HCT116 (cell line): ENCODE measurements around the gene FNBP1. TPM values are rescaled to one million over a fixed set of nuclear protein-coding genes. Genes with fewer than 3 reads are reported as not detected.

Experiments used
- ATAC-seq: fragments of 200-7000 bp; cut with Tn5 transposase; 2 replicates; pipeline ENCODE4 v1.9.1; 2020; ENCODE audit warnings: mild to moderate bottlenecking, moderate library complexity
- BruUV-seq: library from RNA; stranded (reverse); fragments of 400-500 nt; replicated peaks from 2 replicates; lab custom pipeline; 2021; lab: Mats Ljungman, UMichigan
- CTCF ChIA-PET: fragments of 300-600 bp; sonication (Branson Sonifier 250); formaldehyde crosslinking; loops from one replicate; lab custom pipeline; 2021; ENCODE audit warnings: antibody characterized with exemption; lab: Charles Lee
- POLR2A ChIA-PET: fragments of 300-600, 350-600 bp; sonication (Branson Sonifier 250); formaldehyde crosslinking; loops from one replicate; lab custom pipeline; 2021; ENCODE audit warnings: antibody characterized with exemption; lab: Charles Lee
- RAD21 ChIA-PET, 2 experiments: fragments of 300-600 bp; sonication (Branson Sonifier 250); formaldehyde crosslinking; loops; one replicate each; lab custom pipeline; 2023; ENCODE audit warnings: low total read pairs in 2 of 2; ENCODE audit not compliant: uncharacterized antibody in 2 of 2, unreplicated experiment in 2 of 2, low non-redundant PET in 1 of 2; lab: Charles Lee
- DNase-seq: peaks from one replicate; pipeline ENCODE4 v3.0.0-alpha.2; 2010; ENCODE audit warnings: low read depth, low spot score
- H2AFZ ChIP-seq: fragments of 200-600 bp; shearing (Covaris generic), sonication (generic); 2 replicates; pipeline ENCODE4 v1.6.1; 2017; ENCODE audit warnings: low read depth, mixed run types, mixed read lengths, antibody characterized with exemption, low read length; ENCODE audit not compliant: poor library complexity, severe bottlenecking
- H3K27ac ChIP-seq: 2 replicates; pipeline ENCODE4 v1.5.1; 2012; ENCODE audit warnings: low read depth, low read length
- H3K27me3 ChIP-seq: fragments of 200-600 bp; sonication (generic); 2 replicates; pipeline ENCODE4 v1.6.1; 2016; ENCODE audit warnings: mixed run types, low read length, mixed read lengths; ENCODE audit not compliant: insufficient read depth
- H3K36me3 ChIP-seq, 2 experiments: fragments of 200-500 bp in 1 of 2; fragments of 200-600 bp in 1 of 2; sonication (Bioruptor generic) in 1 of 2; sonication (generic) in 1 of 2; 2 replicates each; pipeline versions ENCODE4 v1.5.1 to v1.6.1; 2014 to 2016; ENCODE audit warnings: low read length in 2 of 2, inconsistent platforms in 1 of 2, mixed read lengths in 1 of 2, mixed run types in 1 of 2; ENCODE audit not compliant: insufficient read depth in 2 of 2, control insufficient read depth in 1 of 2
- H3K4me1 ChIP-seq, 2 experiments: fragments of 200-600 bp in 1 of 2; sonication (generic) in 1 of 2; 2 replicates each; pipeline versions ENCODE4 v1.5.1 to v1.6.1; 2012 to 2017; ENCODE audit warnings: low read length in 2 of 2, inconsistent platforms in 1 of 2, mild to moderate bottlenecking in 1 of 2, mixed read lengths in 1 of 2, mixed run types in 1 of 2, moderate library complexity in 1 of 2; ENCODE audit not compliant: insufficient read depth in 2 of 2, control insufficient read depth in 1 of 2
- H3K4me2 ChIP-seq: fragments of 200-600 bp; sonication (generic); 2 replicates; pipeline ENCODE4 v1.6.1; 2017; ENCODE audit warnings: mixed run types, low read length, mixed read lengths
- H3K4me3 ChIP-seq, 2 experiments: fragments of 200-600 bp in 1 of 2; sonication (generic) in 1 of 2; replicated peaks in 1 of 2; 2 replicates each; pipeline ENCODE4 v1.5.1; 2011 to 2016; ENCODE audit warnings: low read length in 2 of 2, control low read depth in 1 of 2, low read depth in 1 of 2, mild to moderate bottlenecking in 1 of 2, mixed read lengths in 1 of 2, mixed run types in 1 of 2
- H3K79me2 ChIP-seq: fragments of 200-600 bp; sonication (generic); 2 replicates; pipeline ENCODE4 v1.6.1; 2017; ENCODE audit warnings: mild to moderate bottlenecking, mixed run types, low read length, moderate library complexity, mixed read lengths; ENCODE audit not compliant: insufficient read depth
- H3K9ac ChIP-seq: fragments of 200-600 bp; sonication (generic); 2 replicates; pipeline ENCODE4 v1.6.1; 2016; ENCODE audit warnings: low read length, mixed read lengths
- H3K9me2 ChIP-seq: fragments of 200-600 bp; sonication (generic), shearing (Covaris generic); 2 replicates; pipeline ENCODE4 v1.6.1; 2017; ENCODE audit warnings: mixed run types, mild to moderate bottlenecking, moderate library complexity; ENCODE audit not compliant: insufficient read depth
- H3K9me3 ChIP-seq, 2 experiments: fragments of 200-500 bp in 1 of 2; fragments of 200-600 bp in 1 of 2; sonication (Bioruptor generic) in 1 of 2; sonication (generic) in 1 of 2; 2 replicates each; pipeline ENCODE4 v1.6.1; 2014 to 2017; ENCODE audit warnings: low read length in 2 of 2, mixed read lengths in 2 of 2, inconsistent platforms in 1 of 2, low read depth in 1 of 2, mild to moderate bottlenecking in 1 of 2, mixed run types in 1 of 2, moderate library complexity in 1 of 2; ENCODE audit not compliant: control insufficient read depth in 1 of 2, insufficient read depth in 1 of 2
- H4K20me1 ChIP-seq: fragments of 200-600 bp; sonication (generic), shearing (Covaris generic); 2 replicates; pipeline ENCODE4 v1.6.1; 2017; ENCODE audit warnings: mixed run types, mild to moderate bottlenecking, moderate library complexity; ENCODE audit not compliant: insufficient read depth
- CBX3 ChIP-seq: IDR thresholded peaks from 2 replicates; pipeline ENCODE4 v1.6.1; 2012; ENCODE audit warnings: low read depth
- CEBPB ChIP-seq: IDR thresholded peaks from 2 replicates; pipeline ENCODE4 v1.6.1; 2012; ENCODE audit warnings: low read depth
- CTCF ChIP-seq, 3 experiments: fragments of 200-600 bp in 1 of 3; sonication (generic) in 1 of 3; IDR thresholded peaks in 2 of 3; conservative IDR thresholded peaks in 1 of 3; 2 replicates each; pipeline ENCODE4 v1.5.1; 2012 to 2017; ENCODE audit warnings: low read depth in 2 of 3, low read length in 2 of 3, antibody characterized with exemption in 1 of 3, borderline replicate concordance in 1 of 3, control low read depth in 1 of 3, mild to moderate bottlenecking in 1 of 3, mixed read lengths in 1 of 3, mixed run types in 1 of 3, moderate library complexity in 1 of 3; ENCODE audit not compliant: insufficient read depth in 1 of 3
- EGR1 ChIP-seq: IDR thresholded peaks from 2 replicates; pipeline ENCODE4 v1.6.1; 2012; ENCODE audit warnings: low read depth
- ELF1 ChIP-seq: IDR thresholded peaks from 2 replicates; pipeline ENCODE4 v1.6.1; 2012; ENCODE audit warnings: low read depth, borderline replicate concordance
- EZH2 ChIP-seq: fragments of 200-600 bp; sonication (generic); IDR thresholded peaks from 2 replicates; pipeline ENCODE4 v1.6.1; 2017; ENCODE audit warnings: antibody characterized with exemption, mixed run types
- EZH2phosphoT487 ChIP-seq: fragments of 200-600 bp; IDR thresholded peaks from 2 replicates; pipeline ENCODE4 v1.6.1; 2018; ENCODE audit warnings: antibody characterized with exemption, borderline replicate concordance
- FOSL1 ChIP-seq: IDR thresholded peaks from 2 replicates; pipeline ENCODE4 v1.6.1; 2012; ENCODE audit warnings: low read depth
- JUND ChIP-seq: IDR thresholded peaks from 2 replicates; pipeline ENCODE4 v1.6.1; 2012
- POLR2A ChIP-seq: IDR thresholded peaks from 2 replicates; pipeline ENCODE4 v1.7.0; 2011; ENCODE audit warnings: borderline replicate concordance; ENCODE audit not compliant: insufficient read depth, insufficient read length; ENCODE audit errors: extremely low read depth
- POLR2AphosphoS5 ChIP-seq: IDR thresholded peaks from 2 replicates; pipeline ENCODE4 v1.6.1; 2011; ENCODE audit warnings: mild to moderate bottlenecking, low read depth, low read length, moderate library complexity
- REST ChIP-seq: IDR thresholded peaks from 2 replicates; pipeline ENCODE4 v1.6.1; 2012; ENCODE audit warnings: low read depth
- SIN3A ChIP-seq: IDR thresholded peaks from 2 replicates; pipeline ENCODE4 v1.6.1; 2012; ENCODE audit warnings: low read depth
- SP1 ChIP-seq: IDR thresholded peaks from 2 replicates; pipeline ENCODE4 v1.6.1; 2012; ENCODE audit warnings: low read depth
- SRF ChIP-seq: IDR thresholded peaks from 2 replicates; pipeline ENCODE4 v1.6.1; 2012; ENCODE audit warnings: low read depth
- ZFX ChIP-seq: fragments of 450-650 bp; IDR thresholded peaks from 2 replicates; pipeline ENCODE4 v1.6.1; 2017
- ZNF274 ChIP-seq: fragments of 200-500 bp; sonication (Bioruptor generic); IDR thresholded peaks from 2 replicates; pipeline ENCODE4 v1.6.1; 2014; ENCODE audit warnings: mild to moderate bottlenecking, low read depth, low read length, inconsistent platforms
- intact Hi-C: fragments of 100-400 bp; cut with micrococcal nuclease; formaldehyde crosslinking; loops from 2 replicates; pipeline ENCODE4 v1.10.0; 2022
- total RNA-seq: library from RNA; stranded (reverse); gene quantifications from one replicate; pipeline ENCODE4 v1.2.1, GENCODE V29; 2021; ENCODE audit not compliant: unreplicated experiment

The FNBP1 gene
- total RNA-seq, 1 experiment from 2014 or later: 25.0 TPM

- Histone ChIP-seq H3K79me2 (peaks cover 46% of the 10 kb centered on the region), H3K9me2 (no peaks in the 10 kb centered on the region), H3K27ac (no peak overlapping the region), H3K4me3 (no peak overlapping the region), H2AFZ (no peak overlapping the region), H3K9me3 (no peaks in the 10 kb centered on the region), H3K9ac (no peak overlapping the region), H3K27me3 (no peaks in the 10 kb centered on the region), H3K4me1 (no peaks in the 10 kb centered on the region), H3K4me2 (no peak overlapping the region), H4K20me1 (no peaks in the 10 kb centered on the region), H3K36me3 (no peaks in the 10 kb centered on the region)
- ChIA-PET POLR2A (no interaction called here), RAD21 (no interaction called here), CTCF (no interaction called here)
- DNase-seq (no peak), ATAC-seq (no peak)
- no TSS peak for BruUV-seq
- intact Hi-C loops: no loop called here
- no peak for TF ChIP-seq EGR1
- TF ChIP-seq ZNF274: no peak
- no peak for TF ChIP-seq ELF1
- TF ChIP-seq CBX3: no peak
- TF ChIP-seq POLR2AphosphoS5: no peak
- TF ChIP-seq ZFX: no peak
- no peak for TF ChIP-seq SRF
- no peak for TF ChIP-seq EZH2
- TF ChIP-seq REST: no peak
- no peak for TF ChIP-seq CTCF (IDR thresholded peaks at IDR 0.05 in 2 of 3, conservative IDR thresholded peaks at IDR 0.05 in 1 of 3; ENCODE audit: borderline replicate concordance in 1 of 3, insufficient read depth in 1 of 3, low read depth in 2 of 3, low read length in 2 of 3)
- TF ChIP-seq JUND: no peak
- TF ChIP-seq SIN3A: no peak
- no peak for TF ChIP-seq EZH2phosphoT487
- TF ChIP-seq CEBPB: no peak
- TF ChIP-seq SP1: no peak
- no peak for TF ChIP-seq POLR2A
- TF ChIP-seq FOSL1: no peak
Observed at GRCh38 chr9:130064621-130065020, 21.6 kb upstream of the FNBP1 start.
